A549 (cell line): Measurements from ENCODE around the gene RARG.

Source experiments
- CEBPB ChIP-seq, 2 experiments: fragments of >200 bp in 1 of 2; sonication (Bioruptor Twin) in 1 of 2; formaldehyde crosslinking in 1 of 2; IDR thresholded peaks; 2 replicates each; pipeline ENCODE4 v1.6.1; 2012 to 2016
- CHD2 ChIP-seq: fragments of 150-350 bp; IDR thresholded peaks from 2 replicates; pipeline ENCODE4 v1.6.1; 2014; ENCODE audit warnings: low read length; ENCODE audit not compliant: partially characterized antibody
- CTCF ChIP-seq: fragments of >200 bp; sonication (Bioruptor Twin); formaldehyde crosslinking; IDR thresholded peaks from 3 replicates; pipeline ENCODE4 v1.5.1; 2016
- EHMT2 ChIP-seq: fragments of 200-600 bp; sonication (generic); IDR thresholded peaks from 2 replicates; pipeline ENCODE4 v1.6.1; 2016; ENCODE audit warnings: antibody characterized with exemption, low read depth, mild to moderate bottlenecking, moderate library complexity
- EP300 ChIP-seq, 2 experiments: fragments of >200 bp; sonication (Bioruptor Twin); formaldehyde crosslinking; IDR thresholded peaks; 2 replicates in 1 of 2; 3 replicates in 1 of 2; pipeline ENCODE4 v1.6.1; 2016 to 2017
- ESRRA ChIP-seq: fragments of 150-350 bp; IDR thresholded peaks from 2 replicates; pipeline ENCODE4 v1.6.1; 2014; ENCODE audit warnings: mild to moderate bottlenecking, low read length, borderline replicate concordance
- HDAC2 ChIP-seq: fragments of 200-600 bp; sonication (generic); IDR thresholded peaks from 2 replicates; pipeline ENCODE4 v1.6.1; 2016
- MAFK ChIP-seq: fragments of 450-650 bp; IDR thresholded peaks from 2 replicates; pipeline ENCODE4 v1.6.1; 2014; ENCODE audit not compliant: partially characterized antibody
- MAX ChIP-seq: IDR thresholded peaks from 2 replicates; pipeline ENCODE4 v1.6.1; 2012
- RAD21 ChIP-seq, 2 experiments: fragments of >200 bp in 1 of 2; sonication (Bioruptor Twin) in 1 of 2; formaldehyde crosslinking in 1 of 2; IDR thresholded peaks in 1 of 2; conservative IDR thresholded peaks in 1 of 2; 2 replicates in 1 of 2; 3 replicates in 1 of 2; pipeline ENCODE4 v1.6.1; 2012 to 2018; ENCODE audit warnings: inconsistent platforms in 1 of 2
- ZFP36 ChIP-seq: fragments of 450-650 bp; IDR thresholded peaks from 2 replicates; pipeline ENCODE4 v1.6.1; 2014; ENCODE audit warnings: borderline replicate concordance; ENCODE audit not compliant: partially characterized antibody
- TF ChIP-seq, protein P1 (sequence below): fragments of 200-600 bp; sonication (generic); IDR thresholded peaks from 2 replicates; pipeline ENCODE4 v1.6.1; 2016; ENCODE audit warnings: antibody characterized with exemption, mild to moderate bottlenecking, moderate library complexity

- TF ChIP-seq MAX (no peak), CTCF (no peak), CHD2 (no peak), HDAC2 (no peak), EP300 (IDR thresholded peaks at IDR 0.05) (no peak), EHMT2 (no peak), RAD21 (conservative IDR thresholded peaks at IDR 0.05 in 1 of 2, IDR thresholded peaks at IDR 0.05 in 1 of 2) (no peak), ESRRA (no peak), MAFK (no peak), ZFP36 (no peak), CEBPB (IDR thresholded peaks at IDR 0.05) (no peak)
- TF ChIP-seq, protein P1, sequence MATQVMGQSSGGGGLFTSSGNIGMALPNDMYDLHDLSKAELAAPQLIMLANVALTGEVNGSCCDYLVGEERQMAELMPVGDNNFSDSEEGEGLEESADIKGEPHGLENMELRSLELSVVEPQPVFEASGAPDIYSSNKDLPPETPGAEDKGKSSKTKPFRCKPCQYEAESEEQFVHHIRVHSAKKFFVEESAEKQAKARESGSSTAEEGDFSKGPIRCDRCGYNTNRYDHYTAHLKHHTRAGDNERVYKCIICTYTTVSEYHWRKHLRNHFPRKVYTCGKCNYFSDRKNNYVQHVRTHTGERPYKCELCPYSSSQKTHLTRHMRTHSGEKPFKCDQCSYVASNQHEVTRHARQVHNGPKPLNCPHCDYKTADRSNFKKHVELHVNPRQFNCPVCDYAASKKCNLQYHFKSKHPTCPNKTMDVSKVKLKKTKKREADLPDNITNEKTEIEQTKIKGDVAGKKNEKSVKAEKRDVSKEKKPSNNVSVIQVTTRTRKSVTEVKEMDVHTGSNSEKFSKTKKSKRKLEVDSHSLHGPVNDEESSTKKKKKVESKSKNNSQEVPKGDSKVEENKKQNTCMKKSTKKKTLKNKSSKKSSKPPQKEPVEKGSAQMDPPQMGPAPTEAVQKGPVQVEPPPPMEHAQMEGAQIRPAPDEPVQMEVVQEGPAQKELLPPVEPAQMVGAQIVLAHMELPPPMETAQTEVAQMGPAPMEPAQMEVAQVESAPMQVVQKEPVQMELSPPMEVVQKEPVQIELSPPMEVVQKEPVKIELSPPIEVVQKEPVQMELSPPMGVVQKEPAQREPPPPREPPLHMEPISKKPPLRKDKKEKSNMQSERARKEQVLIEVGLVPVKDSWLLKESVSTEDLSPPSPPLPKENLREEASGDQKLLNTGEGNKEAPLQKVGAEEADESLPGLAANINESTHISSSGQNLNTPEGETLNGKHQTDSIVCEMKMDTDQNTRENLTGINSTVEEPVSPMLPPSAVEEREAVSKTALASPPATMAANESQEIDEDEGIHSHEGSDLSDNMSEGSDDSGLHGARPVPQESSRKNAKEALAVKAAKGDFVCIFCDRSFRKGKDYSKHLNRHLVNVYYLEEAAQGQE, result no peak
Observed at GRCh38 chr12:53186745-53187144, 45.3 kb downstream of the RARG start.
